Ishikawa (cell line): ENCODE measurements around the gene HNRNPA1.

Experiments used
- CEBPB ChIP-seq: IDR thresholded peaks from 2 replicates; pipeline ENCODE4 v1.6.1; 2012
- EGR1 ChIP-seq: IDR thresholded peaks from 2 replicates; pipeline ENCODE4 v1.6.1; 2012
- EP300 ChIP-seq: IDR thresholded peaks from 2 replicates; pipeline ENCODE4 v1.6.1; 2012; ENCODE audit warnings: borderline replicate concordance
- FOXM1 ChIP-seq: IDR thresholded peaks from 2 replicates; pipeline ENCODE4 v1.6.1; 2012; ENCODE audit warnings: low read depth, borderline replicate concordance
- MAX ChIP-seq: IDR thresholded peaks from 2 replicates; pipeline ENCODE4 v1.6.1; 2012
- NFIC ChIP-seq: IDR thresholded peaks from 2 replicates; pipeline ENCODE4 v1.6.1; 2012
- RAD21 ChIP-seq: IDR thresholded peaks from 2 replicates; pipeline ENCODE4 v1.6.1; 2012; ENCODE audit warnings: low read depth
- TEAD4 ChIP-seq: IDR thresholded peaks from 2 replicates; pipeline ENCODE4 v1.6.1; 2012
- USF1 ChIP-seq: IDR thresholded peaks from 2 replicates; pipeline ENCODE4 v1.6.1; 2012
- TF ChIP-seq, protein P1 (sequence below): IDR thresholded peaks from 2 replicates; pipeline ENCODE4 v1.6.1; 2012; ENCODE audit warnings: low read depth, mild to moderate bottlenecking

DNA sequence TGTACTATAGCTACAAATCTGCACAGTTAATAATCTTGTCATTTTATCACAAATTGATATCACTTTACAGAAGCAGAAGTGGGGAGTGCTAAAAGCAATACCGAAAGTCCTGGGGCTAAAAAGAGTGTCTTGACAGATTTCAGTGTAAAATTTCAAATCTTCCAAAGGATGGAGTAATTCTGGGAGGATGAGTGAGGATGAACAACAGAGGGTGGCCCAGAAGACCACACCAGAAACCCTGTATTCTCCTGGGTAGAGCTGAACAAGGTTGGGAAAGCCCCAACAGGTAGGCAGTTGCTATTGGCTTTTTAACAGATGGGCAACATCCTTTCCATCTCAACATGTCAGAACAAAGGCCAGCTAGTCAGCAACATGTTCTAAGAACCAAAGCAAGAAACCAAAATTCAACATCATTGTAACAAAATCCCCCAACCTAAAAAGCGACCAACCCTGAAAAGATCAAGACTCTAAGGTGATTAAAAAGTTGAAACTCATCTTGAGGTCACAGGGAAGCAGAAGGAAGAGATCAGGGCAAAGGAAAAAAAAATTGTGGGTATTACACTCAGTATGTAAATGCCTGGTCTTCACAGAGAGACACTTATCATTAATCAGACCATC, 39.4 kb upstream of the HNRNPA1 start:
- TF ChIP-seq MAX, result no peak
- no peak for TF ChIP-seq EP300
- TF ChIP-seq TEAD4, result no peak
- TF ChIP-seq, protein P1, sequence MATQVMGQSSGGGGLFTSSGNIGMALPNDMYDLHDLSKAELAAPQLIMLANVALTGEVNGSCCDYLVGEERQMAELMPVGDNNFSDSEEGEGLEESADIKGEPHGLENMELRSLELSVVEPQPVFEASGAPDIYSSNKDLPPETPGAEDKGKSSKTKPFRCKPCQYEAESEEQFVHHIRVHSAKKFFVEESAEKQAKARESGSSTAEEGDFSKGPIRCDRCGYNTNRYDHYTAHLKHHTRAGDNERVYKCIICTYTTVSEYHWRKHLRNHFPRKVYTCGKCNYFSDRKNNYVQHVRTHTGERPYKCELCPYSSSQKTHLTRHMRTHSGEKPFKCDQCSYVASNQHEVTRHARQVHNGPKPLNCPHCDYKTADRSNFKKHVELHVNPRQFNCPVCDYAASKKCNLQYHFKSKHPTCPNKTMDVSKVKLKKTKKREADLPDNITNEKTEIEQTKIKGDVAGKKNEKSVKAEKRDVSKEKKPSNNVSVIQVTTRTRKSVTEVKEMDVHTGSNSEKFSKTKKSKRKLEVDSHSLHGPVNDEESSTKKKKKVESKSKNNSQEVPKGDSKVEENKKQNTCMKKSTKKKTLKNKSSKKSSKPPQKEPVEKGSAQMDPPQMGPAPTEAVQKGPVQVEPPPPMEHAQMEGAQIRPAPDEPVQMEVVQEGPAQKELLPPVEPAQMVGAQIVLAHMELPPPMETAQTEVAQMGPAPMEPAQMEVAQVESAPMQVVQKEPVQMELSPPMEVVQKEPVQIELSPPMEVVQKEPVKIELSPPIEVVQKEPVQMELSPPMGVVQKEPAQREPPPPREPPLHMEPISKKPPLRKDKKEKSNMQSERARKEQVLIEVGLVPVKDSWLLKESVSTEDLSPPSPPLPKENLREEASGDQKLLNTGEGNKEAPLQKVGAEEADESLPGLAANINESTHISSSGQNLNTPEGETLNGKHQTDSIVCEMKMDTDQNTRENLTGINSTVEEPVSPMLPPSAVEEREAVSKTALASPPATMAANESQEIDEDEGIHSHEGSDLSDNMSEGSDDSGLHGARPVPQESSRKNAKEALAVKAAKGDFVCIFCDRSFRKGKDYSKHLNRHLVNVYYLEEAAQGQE, result no peak
- no peak for TF ChIP-seq NFIC
- no peak for TF ChIP-seq EGR1
- TF ChIP-seq CEBPB, result no peak
- TF ChIP-seq USF1, result no peak
- TF ChIP-seq RAD21, result no peak
- TF ChIP-seq FOXM1, result no peak
